Loucy (cell line): Measurements from ENCODE around the gene KCNH1.

Experiments
- CTCF ChIP-seq: fragments of 200-600 bp; sonication (generic); conservative IDR thresholded peaks from 2 replicates; pipeline ENCODE4 v1.5.1; 2014; ENCODE audit warnings: mild to moderate bottlenecking, antibody characterized with exemption, low read length
- EZH2phosphoT487 ChIP-seq: fragments of 200-600 bp; IDR thresholded peaks from 2 replicates; pipeline ENCODE4 v1.6.1; 2018; ENCODE audit warnings: antibody characterized with exemption, mild to moderate bottlenecking, moderate library complexity, borderline replicate concordance

- TF ChIP-seq CTCF (no peak), EZH2phosphoT487 (no peak)
Measured at GRCh38 chr1:210677533-210677932, 456.4 kb downstream of the KCNH1 start.
